ENCODE measurements around the gene TAF11L12.
"Not testable (repeated sequence)": the region's sequence is repeated elsewhere in the genome, so short reads cannot be mapped to it uniquely, and the experiment has no call there.

The TAF11L12 gene

DNA sequence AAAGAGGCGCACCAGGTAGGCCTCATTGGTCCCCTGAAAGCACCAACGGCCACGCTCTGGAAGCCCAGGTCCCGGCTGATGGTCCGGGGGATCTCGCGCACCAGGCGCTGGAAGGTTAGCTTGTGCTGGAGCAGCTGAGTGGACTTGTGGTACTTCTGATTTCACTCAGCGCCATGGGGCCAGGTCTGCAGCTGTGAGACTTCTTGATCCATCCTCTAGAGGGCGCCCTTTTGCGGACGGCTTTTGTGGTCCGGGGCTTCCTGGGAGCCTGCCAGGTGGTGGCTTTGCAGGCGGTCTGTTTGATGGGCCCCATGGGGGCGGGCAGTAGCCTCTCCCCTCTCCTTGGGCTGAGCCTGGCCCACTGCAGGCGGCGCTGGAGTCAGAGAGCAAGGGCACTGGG lies 10.4 kb downstream of the TAF11L12 start:
- TF ChIP-seq, protein P1, sequence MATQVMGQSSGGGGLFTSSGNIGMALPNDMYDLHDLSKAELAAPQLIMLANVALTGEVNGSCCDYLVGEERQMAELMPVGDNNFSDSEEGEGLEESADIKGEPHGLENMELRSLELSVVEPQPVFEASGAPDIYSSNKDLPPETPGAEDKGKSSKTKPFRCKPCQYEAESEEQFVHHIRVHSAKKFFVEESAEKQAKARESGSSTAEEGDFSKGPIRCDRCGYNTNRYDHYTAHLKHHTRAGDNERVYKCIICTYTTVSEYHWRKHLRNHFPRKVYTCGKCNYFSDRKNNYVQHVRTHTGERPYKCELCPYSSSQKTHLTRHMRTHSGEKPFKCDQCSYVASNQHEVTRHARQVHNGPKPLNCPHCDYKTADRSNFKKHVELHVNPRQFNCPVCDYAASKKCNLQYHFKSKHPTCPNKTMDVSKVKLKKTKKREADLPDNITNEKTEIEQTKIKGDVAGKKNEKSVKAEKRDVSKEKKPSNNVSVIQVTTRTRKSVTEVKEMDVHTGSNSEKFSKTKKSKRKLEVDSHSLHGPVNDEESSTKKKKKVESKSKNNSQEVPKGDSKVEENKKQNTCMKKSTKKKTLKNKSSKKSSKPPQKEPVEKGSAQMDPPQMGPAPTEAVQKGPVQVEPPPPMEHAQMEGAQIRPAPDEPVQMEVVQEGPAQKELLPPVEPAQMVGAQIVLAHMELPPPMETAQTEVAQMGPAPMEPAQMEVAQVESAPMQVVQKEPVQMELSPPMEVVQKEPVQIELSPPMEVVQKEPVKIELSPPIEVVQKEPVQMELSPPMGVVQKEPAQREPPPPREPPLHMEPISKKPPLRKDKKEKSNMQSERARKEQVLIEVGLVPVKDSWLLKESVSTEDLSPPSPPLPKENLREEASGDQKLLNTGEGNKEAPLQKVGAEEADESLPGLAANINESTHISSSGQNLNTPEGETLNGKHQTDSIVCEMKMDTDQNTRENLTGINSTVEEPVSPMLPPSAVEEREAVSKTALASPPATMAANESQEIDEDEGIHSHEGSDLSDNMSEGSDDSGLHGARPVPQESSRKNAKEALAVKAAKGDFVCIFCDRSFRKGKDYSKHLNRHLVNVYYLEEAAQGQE (IDR thresholded peaks at IDR 0.05; ENCODE audit: low read depth) = no peak
- TF ChIP-seq EGR1 (IDR thresholded peaks at IDR 0.05) (no peak), ZBTB7A (IDR thresholded peaks at IDR 0.05; ENCODE audit: low read depth) (no peak), NFIC (IDR thresholded peaks at IDR 0.05) (no peak), FOXM1 (IDR thresholded peaks at IDR 0.05; ENCODE audit: borderline replicate concordance, low read depth) (no peak), CREB1 (IDR thresholded peaks at IDR 0.05; ENCODE audit: low read depth) (no peak)

DNA sequence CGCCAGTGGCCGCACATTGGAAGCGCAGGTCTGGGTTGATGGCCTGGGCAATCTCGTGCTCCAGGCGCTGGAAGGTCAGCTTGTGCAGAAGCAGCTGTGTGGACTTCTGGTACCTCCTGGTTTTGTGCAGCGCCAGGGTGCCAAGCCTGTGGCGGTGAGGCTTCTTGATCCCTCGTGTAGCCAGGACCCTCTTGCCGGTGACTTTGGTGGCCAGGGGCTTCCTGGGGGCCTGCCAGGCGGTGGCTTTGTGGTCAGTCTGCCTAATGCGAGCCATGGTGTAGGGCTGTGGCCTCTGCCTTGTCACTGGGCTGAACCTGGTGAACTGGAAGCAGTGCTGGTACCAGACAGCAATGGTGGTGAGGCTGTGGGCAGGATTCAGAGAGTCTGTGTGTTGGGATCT lies 15.5 kb downstream of the TAF11L12 start:
- no peak for TF ChIP-seq FOXM1 (IDR thresholded peaks at IDR 0.05; ENCODE audit: borderline replicate concordance, low read depth)
- no peak for TF ChIP-seq TCF12 (IDR thresholded peaks at IDR 0.05; ENCODE audit: low read depth)
- no peak for TF ChIP-seq TAF1 (IDR thresholded peaks at IDR 0.05; ENCODE audit: low read depth)
- TF ChIP-seq EGR1 (IDR thresholded peaks at IDR 0.05) = no peak
- no peak for TF ChIP-seq ZBTB7A (IDR thresholded peaks at IDR 0.05; ENCODE audit: low read depth)
- no peak for TF ChIP-seq CEBPB (IDR thresholded peaks at IDR 0.05)

DNA sequence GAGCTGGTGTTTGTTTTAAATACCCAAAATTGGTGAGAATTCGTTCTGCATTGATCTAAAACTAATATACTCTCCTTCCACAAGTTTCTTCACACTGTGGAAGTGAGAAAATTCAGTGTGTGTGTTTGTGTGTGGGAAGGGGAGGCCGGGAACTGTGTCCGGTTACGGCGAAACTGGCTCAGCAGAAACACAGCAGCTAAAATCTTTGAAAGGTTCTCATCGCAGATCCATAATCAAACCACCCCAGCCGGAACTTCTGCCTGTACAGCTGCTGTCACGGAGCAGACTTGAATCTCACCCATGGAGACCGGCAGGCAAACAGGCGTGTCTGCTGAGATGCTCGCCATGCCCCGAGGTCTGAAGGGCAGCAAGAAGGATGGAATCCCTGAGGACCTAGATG lies 21.6 kb downstream of the TAF11L12 start, which contains the start of gene TAF11L13:
Gene TAF11L13, plus strand, starts transcription at position 301 of the 400 bp plus-strand sequence.
- not testable (repeated sequence) for TF ChIP-seq NFIC (IDR thresholded peaks at IDR 0.05); CREB1 (IDR thresholded peaks at IDR 0.05; ENCODE audit: low read depth)
- TF ChIP-seq, protein P2, sequence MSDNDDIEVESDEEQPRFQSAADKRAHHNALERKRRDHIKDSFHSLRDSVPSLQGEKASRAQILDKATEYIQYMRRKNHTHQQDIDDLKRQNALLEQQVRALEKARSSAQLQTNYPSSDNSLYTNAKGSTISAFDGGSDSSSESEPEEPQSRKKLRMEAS (IDR thresholded peaks at IDR 0.05) = not testable (repeated sequence)

DNA sequence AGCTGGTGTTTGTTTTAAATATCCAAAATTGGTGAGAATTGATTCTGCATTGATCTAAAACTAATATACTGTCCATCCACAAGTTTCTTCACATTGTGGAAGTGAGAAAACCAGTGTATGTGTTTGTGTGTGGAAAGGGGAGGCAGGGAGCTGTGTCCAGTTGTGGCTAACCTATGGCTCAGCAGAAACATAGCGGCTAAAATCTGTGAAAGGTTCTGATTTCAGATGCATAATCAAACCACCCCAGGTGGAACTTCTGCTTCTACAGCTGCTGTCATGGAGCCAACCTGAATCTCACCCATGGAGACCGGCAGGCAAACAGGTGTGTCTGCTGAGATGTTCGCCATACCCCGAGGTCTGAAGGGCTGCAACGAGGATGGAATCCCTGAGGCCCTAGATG lies 24.0 kb downstream of the TAF11L12 start, which contains the start of gene TAF11L14:
Gene TAF11L14, plus strand, starts transcription at position 301 of the 400 bp plus-strand sequence.
- no peak for TF ChIP-seq EGR1 (IDR thresholded peaks at IDR 0.05)
- no peak for TF ChIP-seq YY1 (IDR thresholded peaks at IDR 0.05; ENCODE audit: low read depth)
- TF ChIP-seq RAD21 (IDR thresholded peaks at IDR 0.05; ENCODE audit: low read depth) = no peak
- TF ChIP-seq TAF1 (IDR thresholded peaks at IDR 0.05; ENCODE audit: low read depth) = no peak
- no peak for TF ChIP-seq ZBTB7A (IDR thresholded peaks at IDR 0.05; ENCODE audit: low read depth)
- no peak for TF ChIP-seq NFIC (IDR thresholded peaks at IDR 0.05)

DNA sequence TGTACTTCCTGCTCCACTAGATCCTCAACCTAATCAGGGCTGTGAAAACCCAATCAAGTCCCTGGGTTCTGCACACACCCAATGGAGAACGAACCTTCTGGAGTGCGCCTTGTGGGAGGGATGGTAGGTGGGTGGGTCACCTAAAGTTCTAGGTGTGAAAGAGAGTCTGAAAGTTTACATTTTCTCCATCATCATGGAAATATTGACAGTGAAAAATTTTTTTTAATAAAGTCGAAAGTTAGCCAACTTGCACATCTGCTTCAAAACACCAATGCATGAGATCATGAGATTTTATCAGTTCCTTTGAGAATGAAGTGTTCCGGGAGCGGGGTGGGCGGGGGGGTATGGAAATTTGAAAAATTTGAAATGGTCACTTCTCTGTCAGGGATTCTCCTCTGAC lies 45.7 kb downstream of the TAF11L12 start:
- TF ChIP-seq YY1 (IDR thresholded peaks at IDR 0.05; ENCODE audit: low read depth) (no peak), EP300 (IDR thresholded peaks at IDR 0.05; ENCODE audit: borderline replicate concordance) (no peak), EGR1 (IDR thresholded peaks at IDR 0.05) (no peak)

Measured in Ishikawa (cell line).